Measurements from ENCODE around the gene C20orf173.
"Not testable (repeated sequence)": the region's sequence is repeated elsewhere in the genome, so short reads cannot be mapped to it uniquely, and the experiment has no call there.

The C20orf173 gene

DNA sequence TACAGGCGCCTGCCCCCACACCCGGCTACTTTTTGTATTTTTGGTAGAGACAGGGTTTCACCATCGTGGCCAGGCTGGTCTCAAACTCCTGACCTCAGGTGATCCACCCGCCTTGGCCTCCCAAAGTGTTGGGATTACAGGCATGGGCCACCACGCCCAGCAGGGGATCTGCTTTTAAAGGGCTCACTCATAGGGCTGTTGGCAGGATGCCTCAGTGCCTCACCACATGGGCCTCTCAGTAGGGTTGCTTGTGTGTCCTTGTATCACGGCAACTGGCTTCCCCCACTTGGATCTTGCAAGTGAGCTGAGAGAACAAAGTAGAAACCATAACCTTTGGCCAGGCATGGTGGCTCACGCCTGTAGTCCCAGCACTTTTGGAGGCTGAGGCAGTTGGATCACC is 15.5 kb upstream of the C20orf173 start:
- DNase-seq = not testable (repeated sequence)

DNA sequence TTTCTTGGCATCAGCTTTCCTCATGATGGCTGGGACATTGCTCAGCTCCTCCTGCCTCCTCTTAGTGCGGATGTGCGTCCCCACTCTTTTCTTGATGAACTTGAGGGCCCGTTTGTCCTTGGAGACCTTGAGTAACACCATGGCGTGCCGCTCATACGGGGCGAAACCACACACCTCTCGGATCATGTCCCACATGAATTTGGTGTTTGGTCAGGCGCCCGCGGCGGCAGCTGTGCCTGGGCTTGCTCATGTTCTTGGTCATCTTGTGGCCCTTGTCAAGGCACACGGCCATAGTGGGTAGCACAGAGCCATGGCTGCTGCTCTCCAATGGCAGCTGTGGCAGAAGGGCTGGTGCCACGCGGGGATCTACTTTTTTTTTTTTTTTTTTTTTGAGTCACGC is 15.0 kb upstream of the C20orf173 start:
- DNase-seq = no peak

DNA sequence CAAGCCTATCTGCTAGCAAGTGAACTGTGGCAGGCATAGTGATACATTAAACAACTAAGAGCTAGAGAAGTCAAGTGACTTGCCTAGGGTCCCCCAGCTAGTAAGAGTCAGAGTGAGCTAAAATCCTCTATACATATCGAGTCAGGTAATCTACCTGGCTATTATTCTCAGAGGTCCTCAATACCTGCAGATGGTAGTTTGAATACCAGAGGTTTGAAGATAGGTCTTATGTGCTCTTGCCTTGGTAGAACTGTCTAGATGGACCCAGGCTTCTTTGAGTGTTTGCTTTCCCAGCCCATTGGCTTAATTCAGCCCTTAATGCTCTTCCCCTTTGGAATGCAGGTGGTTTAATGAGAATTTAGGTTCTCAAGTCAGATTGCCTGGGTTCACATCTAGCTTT is 13.5 kb upstream of the C20orf173 start:
- DNase-seq = no peak

DNA sequence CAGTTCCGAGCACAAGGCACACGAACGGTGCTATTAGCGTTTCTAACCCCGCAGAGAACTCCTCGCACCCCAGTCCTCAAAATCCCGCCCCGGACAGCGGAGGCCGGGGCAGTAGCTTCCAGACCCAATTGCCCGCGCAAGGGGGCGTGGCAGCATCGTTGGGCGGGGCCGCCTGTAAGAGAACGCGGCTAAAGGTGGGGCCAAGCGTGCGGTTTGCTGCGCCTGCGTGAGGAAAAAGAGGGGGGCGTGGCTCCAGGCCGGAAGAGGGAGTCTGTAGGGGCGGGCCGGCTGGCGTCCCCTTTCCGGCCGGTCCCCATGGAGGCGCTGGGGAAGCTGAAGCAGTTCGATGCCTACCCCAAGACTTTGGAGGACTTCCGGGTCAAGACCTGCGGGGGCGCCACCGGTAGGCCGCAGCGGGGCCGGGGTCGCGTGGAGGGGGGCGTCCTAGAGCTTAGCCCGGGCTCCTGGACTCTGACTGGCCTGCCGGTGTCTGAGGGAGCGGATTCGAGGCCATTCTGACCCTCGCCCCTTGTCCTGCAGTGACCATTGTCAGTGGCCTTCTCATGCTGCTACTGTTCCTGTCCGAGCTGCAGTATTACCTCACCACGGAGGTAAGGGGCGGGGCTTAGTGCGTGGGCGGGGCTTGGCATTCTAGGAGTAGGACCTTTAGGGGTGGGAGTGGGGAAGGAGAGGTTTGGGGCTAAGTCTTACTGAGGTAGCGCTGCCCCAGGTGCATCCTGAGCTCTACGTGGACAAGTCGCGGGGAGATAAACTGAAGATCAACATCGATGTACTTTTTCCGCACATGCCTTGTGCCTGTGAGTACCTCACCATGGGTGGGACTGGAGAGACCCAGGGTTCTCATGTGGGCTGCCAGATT is 12.6 kb upstream of the C20orf173 start, which contains the start of gene ERGIC3:
Gene ERGIC3, plus strand, starts transcription at position 296 of the 880 bp plus-strand sequence. Its CDS starts 20 bp downstream, at position 316.
- peak; percentile 94 for DNase-seq

DNA sequence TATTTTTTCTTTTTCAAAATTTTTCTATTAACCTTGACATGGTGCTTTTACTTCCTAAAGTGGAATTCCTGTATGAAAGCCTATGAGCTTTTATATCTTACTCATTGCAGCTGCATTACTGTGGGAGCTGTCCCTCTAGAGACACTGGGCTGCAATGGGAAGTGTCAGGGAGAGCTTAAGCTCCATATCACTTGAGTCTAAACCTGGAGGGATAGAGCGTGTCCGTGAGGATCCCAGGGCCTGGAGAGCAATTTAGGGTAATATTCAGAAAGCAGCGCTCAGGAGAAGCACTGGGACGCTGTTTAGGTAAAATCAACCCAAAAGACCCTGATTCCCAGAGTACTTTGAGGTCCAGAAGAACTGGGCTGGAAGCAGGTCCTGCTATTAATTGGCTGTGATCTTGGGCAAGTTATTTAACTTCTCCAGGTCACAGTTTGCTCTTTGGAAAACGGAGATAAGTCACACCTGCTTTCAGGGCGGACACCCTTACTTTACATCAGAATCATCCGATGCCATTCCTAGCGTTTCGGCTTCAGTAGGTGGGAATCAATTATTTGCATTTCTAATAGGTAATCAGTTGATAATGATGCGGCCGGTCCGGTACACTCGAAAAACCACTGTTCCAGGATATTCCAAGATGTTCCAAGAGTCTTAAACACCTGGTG is 11.8 kb upstream of the C20orf173 start:
- DNase-seq = no peak

DNA sequence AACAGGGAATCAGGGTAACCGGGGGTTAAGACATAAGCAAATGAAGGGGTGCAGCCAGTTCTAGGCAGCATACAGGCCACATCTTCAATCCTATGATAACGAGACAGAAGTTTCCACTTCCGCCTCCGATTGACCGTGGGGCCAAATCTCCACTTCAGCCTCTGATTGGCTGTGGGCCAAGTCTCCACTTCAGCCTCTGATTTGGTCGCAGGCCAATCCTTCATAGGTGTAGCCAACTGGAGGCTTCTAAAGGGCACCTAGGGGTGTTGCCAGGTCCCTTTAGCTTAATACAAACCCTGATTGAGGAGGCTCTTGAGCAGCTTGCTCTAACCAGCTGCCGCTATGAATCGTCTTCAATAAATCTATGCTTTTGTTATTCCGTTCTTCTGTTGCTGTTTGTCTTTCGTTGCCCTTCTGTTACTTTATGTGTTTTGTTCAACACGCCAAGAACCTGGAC is 10.3 kb upstream of the C20orf173 start:
- DNase-seq = peak; percentile 96

DNA sequence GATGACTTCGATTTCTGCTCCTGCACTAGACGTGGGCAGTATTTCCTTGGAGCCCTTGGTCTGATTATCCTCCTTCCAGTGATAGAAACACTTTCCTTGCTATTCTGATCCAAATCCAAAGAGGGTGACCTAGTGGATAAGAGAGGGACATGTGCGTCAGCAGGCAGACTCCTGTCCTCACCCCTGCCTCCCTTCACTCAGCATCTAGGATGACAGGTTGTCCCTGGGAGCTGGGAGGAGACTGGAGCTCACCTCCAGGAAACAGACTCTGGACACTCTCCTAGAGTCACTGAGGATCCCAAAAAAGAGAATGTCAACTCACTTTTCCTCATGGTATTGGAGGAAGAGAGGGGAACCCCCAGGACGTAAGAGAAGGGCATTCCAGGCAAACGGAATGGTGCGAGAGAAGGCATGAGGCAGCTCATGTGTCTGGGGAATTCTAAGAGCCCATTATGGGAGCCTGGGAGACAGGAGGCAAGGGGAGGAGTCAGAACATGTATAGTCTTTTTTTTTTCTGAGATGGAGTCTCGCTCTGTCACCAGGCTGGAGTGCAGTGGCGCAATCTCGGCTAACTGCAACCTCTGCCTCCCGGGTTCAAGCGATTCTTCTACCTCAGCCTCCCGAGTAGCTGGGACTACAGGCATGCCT is 2.2 kb downstream of the C20orf173 start:
- DNase-seq = no peak

DNA sequence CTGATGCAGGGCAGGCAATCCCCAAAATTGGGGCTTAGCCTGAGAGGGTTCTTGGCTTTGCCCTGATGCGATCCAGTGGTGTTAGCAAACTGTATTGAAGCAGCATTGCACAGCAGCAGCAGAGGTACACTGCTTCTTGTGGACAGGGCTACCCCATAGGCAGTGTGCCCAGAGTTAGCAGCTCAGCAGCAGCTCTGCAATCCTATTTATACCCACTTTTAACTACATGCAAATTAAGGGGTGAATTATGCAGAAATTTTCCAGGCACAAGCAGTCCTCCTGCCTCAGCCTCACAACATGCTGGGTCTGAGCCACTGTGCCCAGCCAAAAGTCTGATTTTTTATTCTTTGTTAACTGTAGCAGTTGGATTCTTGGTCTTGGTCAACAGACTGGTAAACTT is 3.8 kb downstream of the C20orf173 start:
- no peak for DNase-seq

DNA sequence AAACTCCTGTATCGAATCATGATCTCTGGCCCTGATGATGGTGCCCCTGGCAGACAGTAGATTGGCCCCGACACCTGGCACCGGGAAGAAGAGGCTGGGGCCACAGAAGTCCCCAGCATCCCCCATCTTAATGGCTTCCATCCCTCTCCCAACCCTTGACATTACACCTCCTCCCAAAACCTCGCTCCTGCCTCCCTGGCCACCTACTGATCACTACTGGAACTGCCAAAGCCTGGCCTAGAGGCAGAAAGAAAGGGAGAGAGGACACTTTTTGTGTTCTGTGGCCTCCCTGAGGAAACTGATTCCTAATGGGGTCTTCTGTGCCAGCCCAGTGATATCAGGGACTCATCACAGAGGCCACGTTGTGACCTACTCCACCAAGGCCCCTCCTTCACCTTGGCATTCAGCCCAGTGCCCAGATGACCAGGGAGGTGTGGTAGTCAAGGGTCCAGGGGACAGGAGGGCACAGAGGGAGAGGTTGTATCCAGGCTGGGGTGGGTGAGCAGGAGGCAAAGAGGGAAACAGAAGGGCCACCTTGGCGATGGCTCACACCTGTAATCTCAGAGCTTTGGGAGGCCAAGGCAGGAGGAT is 6.1 kb downstream of the C20orf173 start:
- DNase-seq = no peak

DNA sequence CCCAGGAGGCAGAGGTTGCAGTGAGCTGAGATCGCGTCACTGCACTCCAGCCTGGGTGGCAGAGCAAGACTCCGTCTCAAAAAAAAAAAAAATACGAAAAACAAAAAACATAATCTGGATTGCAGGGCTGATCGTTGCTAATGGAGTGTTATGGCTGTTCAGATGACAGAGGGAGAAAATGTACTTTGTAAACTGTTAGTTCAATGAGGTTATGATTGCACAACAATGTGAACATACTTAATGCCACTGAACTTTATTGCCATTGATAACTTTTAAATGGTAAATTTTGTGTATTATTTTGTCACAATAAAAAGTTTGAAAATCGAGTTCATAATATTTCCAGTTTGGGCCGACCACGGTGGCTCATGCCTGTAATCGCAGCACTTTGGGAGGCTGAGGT is 10.5 kb downstream of the C20orf173 start:
- DNase-seq = no peak

DNA sequence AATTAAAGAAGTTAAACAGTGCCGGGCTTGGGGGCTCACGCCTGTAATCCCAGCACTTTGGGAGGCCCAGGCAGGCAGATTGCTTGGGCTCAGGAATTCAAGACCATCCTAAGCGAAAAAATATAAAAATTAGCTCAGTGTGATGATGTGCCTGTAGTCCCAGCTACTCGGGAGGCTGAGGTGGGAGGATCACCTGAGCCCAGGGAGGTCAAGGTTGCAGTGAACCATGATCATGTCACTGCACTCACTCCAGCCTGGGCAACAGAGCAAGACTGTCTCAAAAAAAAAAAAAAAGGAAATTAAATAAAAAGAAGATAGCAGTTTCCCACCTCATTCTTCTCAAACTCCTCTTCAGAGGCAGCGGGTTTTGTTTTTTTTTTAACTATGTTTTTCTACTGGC is 11.7 kb downstream of the C20orf173 start:
- DNase-seq = not testable (repeated sequence)

DNA sequence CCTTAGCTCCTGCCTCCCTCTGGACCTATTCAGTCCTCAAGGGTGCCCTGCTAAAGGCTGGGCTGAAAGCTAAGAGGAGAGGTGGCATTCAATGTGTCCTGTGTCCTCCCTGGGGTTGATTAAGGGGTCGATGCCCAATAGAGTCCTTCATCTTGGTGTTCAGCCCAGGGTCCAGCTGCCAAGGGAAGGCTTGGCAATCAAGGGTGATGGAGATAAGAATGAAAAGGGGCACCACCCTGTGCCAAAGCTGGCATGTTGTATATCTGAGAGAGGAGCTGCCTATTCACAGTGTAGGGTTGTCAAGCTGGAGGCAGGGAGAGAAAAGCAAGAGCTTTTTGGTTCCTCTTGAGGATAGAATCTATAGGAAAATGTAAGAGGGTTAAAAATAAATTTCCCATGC is 12.3 kb downstream of the C20orf173 start:
- DNase-seq = no peak

DNA sequence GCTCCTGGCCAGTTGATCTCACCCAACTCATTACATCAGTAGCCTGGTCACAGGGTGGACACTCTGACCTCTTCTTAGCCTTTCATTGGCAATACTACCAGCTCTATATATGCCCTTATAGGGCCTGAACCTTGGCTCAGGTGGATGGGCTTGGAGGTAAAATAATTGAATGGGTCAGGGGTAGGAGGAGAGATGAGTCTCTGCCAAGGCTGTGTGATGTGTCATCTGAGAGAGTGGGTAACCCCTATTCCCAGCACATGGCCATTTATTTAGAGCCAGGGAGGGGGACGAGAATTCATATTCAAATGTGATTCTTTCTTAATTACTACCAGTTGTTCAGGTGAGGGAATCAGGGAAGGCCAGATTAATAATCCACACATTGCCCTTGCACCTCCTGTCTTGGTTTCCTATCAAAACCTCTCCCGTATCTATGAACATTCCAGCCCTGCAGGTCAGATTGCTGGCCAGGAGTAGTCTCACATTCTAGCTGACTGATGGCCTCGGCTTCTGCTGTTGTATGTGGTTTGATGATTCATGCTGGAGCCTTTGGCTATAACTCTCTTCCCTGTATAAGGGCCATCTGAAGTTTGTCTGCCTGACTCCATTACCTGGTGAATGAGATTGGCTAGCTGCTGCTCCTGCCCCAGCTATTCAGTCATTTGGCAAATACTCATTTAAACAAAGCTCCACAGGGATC is 13.4 kb downstream of the C20orf173 start:
- no peak for DNase-seq

DNA sequence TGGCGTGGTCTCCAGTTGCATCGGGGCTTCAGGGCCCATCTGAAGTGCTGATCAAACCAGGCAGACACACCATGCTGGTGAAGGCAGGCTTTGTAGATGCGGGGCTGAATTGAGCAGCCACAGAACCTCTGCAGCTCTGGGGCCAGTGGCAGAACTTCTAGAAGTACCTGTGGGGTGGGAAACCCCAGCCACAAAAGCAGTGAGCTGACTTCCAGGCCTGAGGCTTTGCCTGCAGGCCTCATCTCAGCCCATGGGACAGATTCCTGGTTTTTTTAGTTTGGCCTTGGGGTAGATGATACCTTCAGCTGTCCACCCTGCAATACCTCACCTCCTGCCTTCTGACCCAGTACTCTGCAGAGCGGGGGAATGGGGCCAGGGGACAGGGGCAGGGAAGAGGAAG is 14.1 kb downstream of the C20orf173 start:
- DNase-seq = no peak

DNA sequence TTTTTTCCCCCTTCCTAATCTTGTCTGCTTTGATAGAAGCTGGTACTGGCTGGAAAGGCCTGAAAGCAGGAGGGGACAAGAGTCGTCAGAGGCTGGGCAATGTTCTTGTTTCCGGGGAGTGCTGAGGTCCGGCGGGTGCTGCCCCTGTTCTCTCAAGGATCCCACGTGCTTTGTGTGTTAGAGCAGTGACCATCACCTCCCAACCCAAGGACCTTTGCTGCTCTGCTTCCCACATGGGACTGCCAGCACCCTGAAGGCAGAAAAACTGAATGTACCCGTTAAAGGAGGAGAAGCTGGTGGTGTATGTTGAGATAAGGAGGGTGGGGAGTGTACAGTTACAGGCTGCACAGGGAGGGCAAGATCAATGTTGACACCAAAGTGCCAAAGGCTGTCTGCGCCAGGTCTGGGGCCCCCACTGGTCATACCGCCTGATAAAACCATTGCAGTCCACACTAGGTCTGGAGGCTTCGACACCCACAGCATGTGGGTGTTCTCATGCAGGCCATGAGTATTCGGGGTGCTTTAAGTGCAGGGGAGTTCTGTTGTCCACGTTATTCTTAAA is 15.0 kb downstream of the C20orf173 start:
- no peak for DNase-seq

DNA sequence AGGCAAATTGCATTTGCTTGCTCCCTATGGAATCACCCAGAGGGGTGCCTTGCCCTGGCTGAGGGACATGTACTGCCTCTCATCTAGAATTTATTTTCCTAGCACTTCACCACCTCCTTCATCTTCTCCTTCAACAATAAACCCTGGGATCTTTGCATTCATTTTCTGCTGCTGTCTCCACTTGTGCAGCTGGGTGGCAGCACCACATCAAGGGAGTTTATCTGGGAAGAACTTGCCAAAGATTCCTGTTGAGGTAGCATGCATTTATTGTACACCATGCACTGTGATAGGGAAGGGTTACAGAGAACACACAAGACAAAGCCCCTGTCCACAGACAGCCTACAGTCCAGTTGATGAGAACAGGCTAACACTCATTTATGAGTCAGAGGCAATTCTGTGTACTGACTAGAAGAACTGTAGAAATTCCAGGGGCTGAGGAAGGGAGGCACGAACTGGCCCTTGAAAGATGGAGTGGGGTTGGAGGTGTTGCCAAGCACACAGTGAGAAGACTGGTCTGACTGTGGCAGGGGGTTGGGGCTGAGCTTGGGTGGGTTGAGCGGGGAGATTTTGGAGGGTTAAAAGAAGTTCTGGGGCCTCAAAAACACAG is 17.5 kb downstream of the C20orf173 start:
- no peak for DNase-seq

DNA sequence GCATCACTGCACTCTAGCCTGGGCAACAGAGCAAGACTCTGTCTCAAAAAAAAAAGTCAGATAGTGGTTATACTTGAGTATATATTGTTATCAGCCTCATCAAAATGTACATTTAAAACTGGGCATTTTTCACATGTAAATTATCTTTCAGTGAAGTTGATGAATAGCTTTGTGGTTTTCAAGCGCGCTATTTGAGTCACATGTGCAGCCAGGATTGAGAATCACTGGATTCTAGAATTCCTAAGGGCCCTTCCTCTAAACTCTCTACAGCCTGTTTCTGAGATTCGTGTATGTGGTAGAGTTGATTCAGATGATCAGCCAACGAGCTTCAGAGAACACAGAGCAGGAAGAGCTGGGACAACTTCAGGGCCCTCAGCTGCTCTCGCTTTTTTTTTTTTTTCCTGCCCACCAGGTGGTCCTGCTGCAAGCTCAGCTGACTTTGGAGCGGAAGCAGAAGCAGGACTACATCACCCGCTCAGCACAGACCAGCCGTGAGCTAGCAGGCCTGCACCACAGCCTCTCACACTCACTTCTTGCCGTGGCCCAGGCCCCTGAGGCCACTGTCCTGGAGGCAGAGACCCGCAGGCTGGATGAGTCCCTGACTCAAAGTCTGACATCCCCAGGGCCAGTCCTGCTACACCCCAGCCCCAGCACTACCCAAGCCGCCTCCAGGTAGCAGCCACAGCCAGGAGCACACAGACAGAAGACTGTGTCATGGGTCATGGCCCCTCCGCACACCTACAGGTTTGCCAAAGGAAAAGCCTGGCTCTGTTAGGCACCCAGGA is 18.3 kb downstream of the C20orf173 start:
- no peak for DNase-seq

DNA sequence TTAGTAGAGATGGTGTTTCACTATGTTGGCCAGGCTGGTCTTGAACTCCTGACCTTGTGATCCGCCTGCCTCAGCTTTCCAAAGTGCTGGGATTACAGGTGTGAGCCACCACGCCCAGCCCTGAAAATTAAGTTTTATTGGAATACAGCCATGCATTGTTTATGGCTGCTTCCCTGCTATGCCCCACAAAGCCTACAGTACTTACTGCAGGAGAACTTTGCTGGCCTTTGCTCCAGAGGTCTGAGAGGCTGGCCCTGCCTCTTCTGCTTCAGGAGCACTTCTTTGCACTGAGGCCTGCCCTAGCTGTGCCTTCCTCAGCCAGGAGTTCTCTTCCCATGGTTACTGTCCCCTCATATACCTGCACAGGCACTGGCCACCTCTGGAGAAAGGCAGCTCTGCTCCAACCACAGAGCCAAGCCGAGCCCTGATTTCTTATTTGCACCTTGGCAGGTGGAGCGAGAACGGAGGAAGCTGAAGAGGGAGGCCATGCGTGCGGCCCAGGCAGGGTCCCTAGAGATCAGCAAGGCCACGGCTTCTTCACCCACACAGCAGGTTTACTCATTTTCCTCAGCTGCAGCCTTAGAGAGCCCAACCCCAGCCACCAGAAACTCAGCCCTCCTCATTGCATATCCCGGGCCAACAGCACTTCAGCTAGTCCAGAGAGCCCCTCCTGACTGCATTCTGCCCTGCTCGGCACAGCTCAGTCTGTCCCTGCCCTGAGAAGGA is 20.8 kb downstream of the C20orf173 start:
- DNase-seq = no peak

DNA sequence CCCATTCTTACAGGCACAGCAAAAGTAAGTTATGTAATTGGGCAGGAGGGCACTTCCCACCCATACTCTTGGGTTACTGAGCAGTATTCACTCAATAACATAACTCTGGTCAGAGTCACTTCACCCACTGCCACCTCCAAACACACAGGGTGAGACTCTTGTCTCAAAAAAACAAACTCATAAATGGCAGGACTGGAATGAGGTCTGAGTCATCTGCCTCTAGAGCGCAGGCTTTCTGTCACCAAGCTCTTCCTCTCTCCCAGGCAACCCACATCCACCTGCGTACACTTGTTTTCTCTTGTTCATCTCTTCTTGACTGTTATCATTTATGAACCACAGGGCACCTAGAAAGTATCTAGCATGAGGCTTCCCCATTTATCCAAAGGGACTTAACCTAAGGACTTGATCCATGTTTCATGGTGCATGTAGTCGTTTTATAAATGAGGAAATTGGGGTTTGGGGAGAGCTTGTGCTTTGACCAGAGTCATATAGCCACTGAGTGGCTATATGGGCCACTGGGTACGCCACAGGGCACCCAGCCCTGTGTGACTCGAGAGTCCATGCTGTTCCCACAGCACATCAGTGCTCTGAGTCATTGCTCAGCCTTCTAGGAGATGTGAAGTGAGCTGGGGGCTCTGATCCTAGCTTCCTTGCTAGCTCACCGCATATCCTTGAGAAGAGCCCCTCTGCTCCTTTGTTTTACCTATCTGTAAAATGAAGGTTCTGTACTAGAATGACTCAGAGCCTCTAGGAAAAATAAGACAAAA is 22.4 kb downstream of the C20orf173 start:
- DNase-seq = no peak
